Panc1 (cell line): ENCODE data around the gene PPL.

Source experiments
- POLR2AphosphoS5 ChIP-seq: IDR thresholded peaks from 2 replicates; pipeline ENCODE4 v1.6.1; 2012; ENCODE audit warnings: mild to moderate bottlenecking, low read depth, low read length, moderate library complexity
- TF ChIP-seq, protein P1 (sequence below): fragments of 450-650 bp; IDR thresholded peaks from 2 replicates; pipeline ENCODE4 v1.5.1; 2017; ENCODE audit warnings: mild to moderate bottlenecking

DNA sequence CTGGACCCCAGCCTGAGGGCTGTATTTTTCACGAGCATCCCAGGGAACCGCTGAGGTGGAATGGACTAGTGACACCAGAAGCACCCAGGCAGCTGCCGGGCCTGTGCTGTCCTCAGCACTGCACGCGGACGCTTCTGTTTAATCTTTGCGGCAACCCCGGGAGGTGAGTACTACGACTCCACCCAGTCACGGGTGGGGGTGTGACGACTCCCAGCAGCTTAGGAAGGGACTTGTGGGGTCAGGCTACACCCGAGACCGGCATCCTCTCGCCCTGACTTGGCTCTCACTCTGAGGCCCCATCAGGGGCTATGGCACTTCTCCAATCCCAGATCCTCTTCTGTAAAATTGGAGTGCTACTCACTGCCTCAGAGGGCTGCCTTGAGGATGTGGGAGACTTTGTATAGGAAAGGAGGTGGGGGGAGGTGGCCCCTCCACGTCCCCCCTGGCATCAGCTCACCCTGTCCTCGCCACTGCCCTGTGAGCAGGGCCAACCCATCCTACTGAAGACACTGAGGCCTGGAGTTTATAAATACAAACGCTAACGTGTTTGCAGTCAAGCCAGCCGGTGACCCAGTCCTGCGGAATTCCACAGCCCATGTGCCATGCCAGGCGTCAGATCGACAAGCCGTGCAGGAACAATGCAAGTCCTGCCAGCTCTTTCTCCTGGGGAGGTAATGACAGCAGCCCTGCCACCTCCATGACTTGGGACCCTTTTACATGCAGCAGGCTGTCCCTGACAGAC, 44.4 kb downstream of the PPL start:
- TF ChIP-seq, protein P1, sequence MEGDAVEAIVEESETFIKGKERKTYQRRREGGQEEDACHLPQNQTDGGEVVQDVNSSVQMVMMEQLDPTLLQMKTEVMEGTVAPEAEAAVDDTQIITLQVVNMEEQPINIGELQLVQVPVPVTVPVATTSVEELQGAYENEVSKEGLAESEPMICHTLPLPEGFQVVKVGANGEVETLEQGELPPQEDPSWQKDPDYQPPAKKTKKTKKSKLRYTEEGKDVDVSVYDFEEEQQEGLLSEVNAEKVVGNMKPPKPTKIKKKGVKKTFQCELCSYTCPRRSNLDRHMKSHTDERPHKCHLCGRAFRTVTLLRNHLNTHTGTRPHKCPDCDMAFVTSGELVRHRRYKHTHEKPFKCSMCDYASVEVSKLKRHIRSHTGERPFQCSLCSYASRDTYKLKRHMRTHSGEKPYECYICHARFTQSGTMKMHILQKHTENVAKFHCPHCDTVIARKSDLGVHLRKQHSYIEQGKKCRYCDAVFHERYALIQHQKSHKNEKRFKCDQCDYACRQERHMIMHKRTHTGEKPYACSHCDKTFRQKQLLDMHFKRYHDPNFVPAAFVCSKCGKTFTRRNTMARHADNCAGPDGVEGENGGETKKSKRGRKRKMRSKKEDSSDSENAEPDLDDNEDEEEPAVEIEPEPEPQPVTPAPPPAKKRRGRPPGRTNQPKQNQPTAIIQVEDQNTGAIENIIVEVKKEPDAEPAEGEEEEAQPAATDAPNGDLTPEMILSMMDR = no peak
- no peak for TF ChIP-seq POLR2AphosphoS5
